Mucosa of descending colon (tissue), 3 donors: ENCODE results near the gene CAPZA2. TPM values are rescaled to one million over a fixed set of nuclear protein-coding genes. Genes with fewer than 3 reads are reported as not detected.
"Not testable (repeated sequence)": the region's sequence is repeated elsewhere in the genome, so short reads cannot be mapped to it uniquely, and the experiment has no call there.

Experiments
- ATAC-seq: fragments of 200-7000 bp; cut with Tn5 transposase; one replicate; pipeline ENCODE4 v1.9.1; 2020; ENCODE audit warnings: mild to moderate bottlenecking, moderate library complexity
- DNase-seq, 3 donors: peaks; one replicate each; pipeline ENCODE4 v3.0.0-alpha.2; 2020
- H3K36me3 ChIP-seq: fragments of 200-600 bp; one replicate; pipeline ENCODE4 v1.8.0; 2021; ENCODE audit warnings: low read depth, mild to moderate bottlenecking
- H3K4me1 ChIP-seq: fragments of 200-600 bp; one replicate; pipeline ENCODE4 v1.8.0; 2021; ENCODE audit warnings: low read depth, mild to moderate bottlenecking
- H3K4me3 ChIP-seq: fragments of 200-600 bp; one replicate; pipeline ENCODE4 v1.8.0; 2021; ENCODE audit warnings: mild to moderate bottlenecking
- H3K9me3 ChIP-seq: fragments of 200-600 bp; one replicate; pipeline ENCODE4 v1.8.0; 2021; ENCODE audit warnings: mild to moderate bottlenecking
- intact Hi-C, 2 donors: fragments of 100-400 bp; cut with DNase I in 1 of 2; cut with micrococcal nuclease in 1 of 2; formaldehyde crosslinking; loops; one replicate each; pipeline versions ENCODE4 v1.11.0 to v1.11.1; 2022; cut with DNase I, micrococcal nuclease
- total RNA-seq, 3 donors: library from RNA; stranded (reverse); fragmentation: NEBNext Ultra II Directional in 2 of 3; extraction: Animal tissue kit (Norgen Biotek cat#: 25700) in 2 of 3; gene quantifications; one replicate each; pipeline versions ENCODE4 v1.2.1 to v1.2.4, GENCODE V29; 2021 to 2023
- TF ChIP-seq, protein P1 (sequence below): fragments of 200-600 bp; IDR thresholded peaks from one replicate; pipeline ENCODE4 v1.8.0; 2022; ENCODE audit warnings: antibody characterized with exemption, mild to moderate bottlenecking
- donor health status: DM: no; HTN: no; CAD: no; lungs with moderate emphysema.
- donor health status: DM: no; HTN: no; CAD: no.
- donor health status: DM: no; HTN: yes; CAD: no.

The CAPZA2 gene
- total RNA-seq, 3 donors from 2014 or later: 161 to 303 (median 221) TPM

DNA sequence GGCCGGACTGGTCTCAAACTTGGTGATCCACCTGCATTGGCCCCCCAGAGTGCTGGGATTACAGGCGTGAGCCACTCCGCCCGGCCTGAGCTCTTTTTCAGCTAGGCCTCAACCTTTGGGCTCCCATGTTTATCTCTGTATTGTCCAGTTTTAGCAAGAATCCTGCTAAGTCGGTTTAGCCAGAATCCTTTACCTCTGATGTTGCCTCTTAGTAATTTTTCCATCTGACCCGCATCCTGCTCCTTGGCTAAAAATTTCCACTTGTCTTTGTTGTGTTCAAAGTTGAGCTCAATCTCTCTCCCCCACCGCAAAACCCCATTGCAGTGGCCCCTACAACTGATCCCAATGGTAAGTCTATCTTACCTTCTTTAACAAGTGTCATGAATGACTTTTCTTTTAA, 70.2 kb downstream of the CAPZA2 start:
- intact Hi-C loops: no loop called here
- TF ChIP-seq, protein P1, sequence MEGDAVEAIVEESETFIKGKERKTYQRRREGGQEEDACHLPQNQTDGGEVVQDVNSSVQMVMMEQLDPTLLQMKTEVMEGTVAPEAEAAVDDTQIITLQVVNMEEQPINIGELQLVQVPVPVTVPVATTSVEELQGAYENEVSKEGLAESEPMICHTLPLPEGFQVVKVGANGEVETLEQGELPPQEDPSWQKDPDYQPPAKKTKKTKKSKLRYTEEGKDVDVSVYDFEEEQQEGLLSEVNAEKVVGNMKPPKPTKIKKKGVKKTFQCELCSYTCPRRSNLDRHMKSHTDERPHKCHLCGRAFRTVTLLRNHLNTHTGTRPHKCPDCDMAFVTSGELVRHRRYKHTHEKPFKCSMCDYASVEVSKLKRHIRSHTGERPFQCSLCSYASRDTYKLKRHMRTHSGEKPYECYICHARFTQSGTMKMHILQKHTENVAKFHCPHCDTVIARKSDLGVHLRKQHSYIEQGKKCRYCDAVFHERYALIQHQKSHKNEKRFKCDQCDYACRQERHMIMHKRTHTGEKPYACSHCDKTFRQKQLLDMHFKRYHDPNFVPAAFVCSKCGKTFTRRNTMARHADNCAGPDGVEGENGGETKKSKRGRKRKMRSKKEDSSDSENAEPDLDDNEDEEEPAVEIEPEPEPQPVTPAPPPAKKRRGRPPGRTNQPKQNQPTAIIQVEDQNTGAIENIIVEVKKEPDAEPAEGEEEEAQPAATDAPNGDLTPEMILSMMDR: no peak
- no peak overlapping the region for H3K4me3 ChIP-seq

DNA sequence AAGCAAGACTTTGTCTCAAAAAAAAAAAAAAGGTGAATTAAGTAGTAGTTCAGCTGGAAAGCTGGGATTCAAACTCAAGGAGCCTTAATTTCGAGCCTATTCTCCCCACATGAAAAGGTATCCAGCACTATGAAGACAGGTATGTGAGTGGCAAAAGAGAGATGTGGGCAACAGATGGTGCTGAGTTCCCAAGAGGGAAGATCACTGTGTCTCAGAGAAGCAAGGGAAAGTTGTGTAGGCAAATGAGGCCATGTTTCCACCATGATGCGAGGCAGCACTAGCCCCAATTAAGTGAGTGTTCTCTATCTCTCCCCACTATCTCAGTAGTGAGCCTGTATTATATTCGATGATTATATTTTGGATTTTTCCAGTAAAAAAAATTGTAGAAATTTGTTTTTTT, 71.1 kb downstream of the CAPZA2 start:
- H3K4me3 ChIP-seq: no peak overlapping the region
- no peak for ATAC-seq
- DNase-seq: no peak
- intact Hi-C loops: no loop called here
- H3K4me1 ChIP-seq: no peaks in the 10 kb centered on the region
- no peaks in the 10 kb centered on the region for H3K36me3 ChIP-seq
- H3K9me3 ChIP-seq: no peaks in the 10 kb centered on the region
- TF ChIP-seq, protein P1: no peak

More for the DNA sequence above, 70.2 kb downstream of the CAPZA2 start:
- no peaks in the 10 kb centered on the region for H3K9me3 ChIP-seq
- ATAC-seq: no peak
- H3K4me1 ChIP-seq: no peaks in the 10 kb centered on the region
- DNase-seq: no peak
- H3K36me3 ChIP-seq: no peaks in the 10 kb centered on the region

DNA sequence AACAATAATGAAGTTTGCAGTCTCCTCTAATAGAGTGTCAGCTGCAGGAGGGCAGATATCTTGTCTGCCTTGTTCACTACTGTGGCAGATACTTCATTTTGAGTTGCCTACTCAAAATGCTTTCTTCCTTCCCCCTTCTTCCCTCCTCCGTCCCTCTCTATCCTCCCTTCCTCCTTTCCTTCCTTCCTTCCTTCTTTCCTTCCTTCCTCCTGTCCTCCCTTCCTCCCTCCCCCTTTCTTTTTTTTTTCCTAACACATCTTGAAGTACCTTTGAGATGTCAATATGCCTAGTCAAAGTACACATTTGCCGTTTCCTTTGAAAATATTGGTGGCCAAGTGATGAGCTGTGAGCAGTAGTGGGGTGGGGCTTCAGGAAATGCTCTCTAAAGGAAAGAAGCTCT, 72.2 kb downstream of the CAPZA2 start:
- intact Hi-C loops: no loop called here
- ATAC-seq (no peak), DNase-seq (no peak)
- no peaks in the 10 kb centered on the region for H3K4me1 ChIP-seq
- H3K4me3 ChIP-seq: no peak overlapping the region
- H3K9me3 ChIP-seq: no peaks in the 10 kb centered on the region
- TF ChIP-seq, protein P1: no peak
- no peaks in the 10 kb centered on the region for H3K36me3 ChIP-seq

DNA sequence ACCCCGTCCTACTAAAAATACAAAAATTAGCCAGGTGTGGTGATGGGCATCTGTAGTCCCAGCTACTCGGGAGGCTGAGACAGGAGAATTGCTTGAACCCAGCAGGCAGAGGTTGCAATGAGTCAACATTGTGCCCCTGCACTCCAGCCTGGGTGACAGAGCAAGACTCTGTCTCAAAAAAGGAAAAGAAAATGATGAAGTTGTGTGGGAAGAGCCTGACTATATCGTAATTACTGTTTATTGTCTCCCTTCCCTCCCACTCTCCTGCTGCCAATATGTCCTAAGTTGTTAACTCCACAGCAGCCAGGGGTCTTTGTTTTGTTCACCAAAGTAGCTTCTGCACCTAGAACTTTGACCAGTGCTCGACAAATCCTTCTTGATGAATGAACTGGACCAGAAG, 74.5 kb downstream of the CAPZA2 start:
- intact Hi-C loops, H3K9me3 ChIP-seq, DNase-seq, ATAC-seq, H3K4me1 ChIP-seq, H3K4me3 ChIP-seq, H3K36me3 ChIP-seq: not testable (repeated sequence)

DNA sequence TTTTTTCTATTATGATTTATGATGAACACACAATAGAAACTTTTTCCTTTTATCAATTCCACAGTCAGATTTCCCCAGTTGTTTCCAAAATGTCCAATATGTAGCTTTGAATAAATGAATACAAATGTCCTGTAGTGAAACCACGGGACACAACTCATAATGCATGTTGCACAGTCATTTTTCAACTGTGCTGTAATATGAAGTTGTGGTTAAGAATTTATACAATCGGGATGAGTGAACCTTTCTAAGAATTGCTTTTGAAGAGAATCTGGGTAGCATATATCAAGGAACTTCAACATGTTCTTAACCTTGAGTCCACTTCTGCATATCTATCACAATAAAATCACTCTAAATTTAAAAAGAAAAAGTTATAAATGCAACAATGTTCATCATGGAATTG, 76.3 kb downstream of the CAPZA2 start:
- no peak for ATAC-seq
- TF ChIP-seq, protein P1: no peak
- Histone ChIP-seq H3K9me3 (no peaks in the 10 kb centered on the region), H3K4me1 (no peaks in the 10 kb centered on the region), H3K4me3 (no peak overlapping the region), H3K36me3 (no peaks in the 10 kb centered on the region)
- no peak for DNase-seq
- intact Hi-C loops: no loop called here

DNA sequence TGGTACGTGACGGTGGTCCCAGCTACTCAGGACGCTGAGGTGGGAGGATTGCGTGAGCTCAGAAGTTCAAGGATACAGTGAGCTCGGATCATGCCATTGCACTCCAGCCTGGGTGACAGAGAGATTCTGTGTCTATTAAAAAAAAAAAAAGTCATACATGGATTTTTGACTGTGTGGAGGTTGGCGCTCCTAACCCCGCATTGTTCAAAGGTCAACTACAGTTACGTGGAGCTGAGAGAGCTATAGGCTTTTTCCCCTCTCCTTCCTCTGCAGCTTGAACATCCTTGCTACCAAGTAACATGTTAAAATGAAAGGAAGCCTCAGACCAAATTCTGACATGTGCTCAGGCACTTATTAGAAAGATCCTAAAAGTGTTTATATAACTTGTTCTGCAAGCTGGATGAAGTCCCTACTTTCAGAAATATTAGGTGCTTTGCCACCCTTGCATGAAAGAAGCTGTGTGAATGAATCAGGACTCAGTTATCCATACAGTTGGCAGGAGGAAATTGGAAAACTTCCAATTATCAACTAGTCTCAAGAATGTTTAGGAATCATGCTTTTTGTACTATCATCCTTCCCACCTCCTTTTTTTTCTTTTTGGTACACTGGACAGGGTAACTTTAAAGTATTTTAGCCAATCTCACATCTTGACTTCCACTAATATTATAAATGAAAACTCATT, 78.4 kb downstream of the CAPZA2 start:
- no peaks in the 10 kb centered on the region for H3K4me1 ChIP-seq
- intact Hi-C loops: no loop called here
- ATAC-seq (no peak), DNase-seq (no peak)
- H3K9me3 ChIP-seq: no peaks in the 10 kb centered on the region
- TF ChIP-seq, protein P1: no peak
- no peak overlapping the region for H3K4me3 ChIP-seq
- H3K36me3 ChIP-seq: no peaks in the 10 kb centered on the region
